ENCODE measurements around the gene CCSAP.

CCSAP gene

DNA sequence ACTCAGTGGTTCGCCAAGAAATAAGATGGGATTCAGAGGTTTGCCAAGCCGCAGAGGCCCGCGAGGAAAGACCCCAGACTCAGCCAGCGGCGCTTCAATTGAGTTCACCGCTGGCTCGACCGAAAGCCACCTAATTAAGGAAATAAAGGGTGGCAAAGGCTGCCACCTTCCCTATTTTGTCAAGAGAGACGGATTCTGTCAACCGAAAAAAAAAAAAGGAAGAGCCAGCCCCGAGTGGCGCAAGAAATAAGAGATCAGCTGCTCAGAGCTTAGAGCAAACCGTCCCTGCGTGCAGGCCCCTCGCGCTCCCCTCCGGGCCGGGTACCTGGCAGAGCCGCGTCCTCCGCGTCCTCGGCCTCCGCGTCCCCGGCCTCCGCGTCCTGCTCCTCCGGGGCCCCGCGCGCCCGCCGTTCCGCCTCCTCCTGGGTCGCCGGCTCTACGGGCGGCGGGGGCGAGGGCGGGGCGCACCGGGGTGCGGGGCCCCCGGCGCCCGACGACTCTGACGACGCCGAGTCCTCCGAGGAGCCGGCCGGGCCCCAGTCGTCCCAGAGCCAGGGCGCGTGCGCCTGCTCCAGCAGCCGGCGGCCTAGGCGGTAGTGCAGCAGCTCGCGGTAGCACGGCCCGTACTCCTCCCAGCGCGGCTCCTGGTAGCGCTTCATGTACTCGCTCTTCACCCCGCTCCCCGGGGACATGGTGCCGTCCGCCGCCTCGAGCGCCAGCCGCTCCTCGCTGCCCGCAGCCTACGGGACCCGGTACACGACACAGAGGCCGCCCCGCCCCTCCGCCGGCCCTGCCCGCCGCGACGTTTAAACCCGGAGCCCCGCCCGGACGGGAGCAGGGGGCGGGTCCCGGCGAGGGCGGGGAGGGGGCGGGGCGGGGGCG, 832 bp downstream of the CCSAP start (continued):
- TF ChIP-seq, protein P1, sequence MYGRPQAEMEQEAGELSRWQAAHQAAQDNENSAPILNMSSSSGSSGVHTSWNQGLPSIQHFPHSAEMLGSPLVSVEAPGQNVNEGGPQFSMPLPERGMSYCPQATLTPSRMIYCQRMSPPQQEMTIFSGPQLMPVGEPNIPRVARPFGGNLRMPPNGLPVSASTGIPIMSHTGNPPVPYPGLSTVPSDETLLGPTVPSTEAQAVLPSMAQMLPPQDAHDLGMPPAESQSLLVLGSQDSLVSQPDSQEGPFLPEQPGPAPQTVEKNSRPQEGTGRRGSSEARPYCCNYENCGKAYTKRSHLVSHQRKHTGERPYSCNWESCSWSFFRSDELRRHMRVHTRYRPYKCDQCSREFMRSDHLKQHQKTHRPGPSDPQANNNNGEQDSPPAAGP (tag by site-specific recombination; IDR thresholded peaks at IDR 0.05) = no peak; the same call in 1 of the 2 replicates
- peak; percentile 97 for TF ChIP-seq ZNF610 (tag by site-specific recombination; IDR thresholded peaks at IDR 0.05; ENCODE audit: borderline replicate concordance)
- TF ChIP-seq, protein P2, sequence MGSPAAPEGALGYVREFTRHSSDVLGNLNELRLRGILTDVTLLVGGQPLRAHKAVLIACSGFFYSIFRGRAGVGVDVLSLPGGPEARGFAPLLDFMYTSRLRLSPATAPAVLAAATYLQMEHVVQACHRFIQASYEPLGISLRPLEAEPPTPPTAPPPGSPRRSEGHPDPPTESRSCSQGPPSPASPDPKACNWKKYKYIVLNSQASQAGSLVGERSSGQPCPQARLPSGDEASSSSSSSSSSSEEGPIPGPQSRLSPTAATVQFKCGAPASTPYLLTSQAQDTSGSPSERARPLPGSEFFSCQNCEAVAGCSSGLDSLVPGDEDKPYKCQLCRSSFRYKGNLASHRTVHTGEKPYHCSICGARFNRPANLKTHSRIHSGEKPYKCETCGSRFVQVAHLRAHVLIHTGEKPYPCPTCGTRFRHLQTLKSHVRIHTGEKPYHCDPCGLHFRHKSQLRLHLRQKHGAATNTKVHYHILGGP (tag by site-specific recombination; IDR thresholded peaks at IDR 0.05) = no peak
- TF ChIP-seq, protein P3, sequence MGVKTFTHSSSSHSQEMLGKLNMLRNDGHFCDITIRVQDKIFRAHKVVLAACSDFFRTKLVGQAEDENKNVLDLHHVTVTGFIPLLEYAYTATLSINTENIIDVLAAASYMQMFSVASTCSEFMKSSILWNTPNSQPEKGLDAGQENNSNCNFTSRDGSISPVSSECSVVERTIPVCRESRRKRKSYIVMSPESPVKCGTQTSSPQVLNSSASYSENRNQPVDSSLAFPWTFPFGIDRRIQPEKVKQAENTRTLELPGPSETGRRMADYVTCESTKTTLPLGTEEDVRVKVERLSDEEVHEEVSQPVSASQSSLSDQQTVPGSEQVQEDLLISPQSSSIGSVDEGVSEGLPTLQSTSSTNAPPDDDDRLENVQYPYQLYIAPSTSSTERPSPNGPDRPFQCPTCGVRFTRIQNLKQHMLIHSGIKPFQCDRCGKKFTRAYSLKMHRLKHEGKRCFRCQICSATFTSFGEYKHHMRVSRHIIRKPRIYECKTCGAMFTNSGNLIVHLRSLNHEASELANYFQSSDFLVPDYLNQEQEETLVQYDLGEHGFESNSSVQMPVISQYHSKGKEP (tag by site-specific recombination; IDR thresholded peaks at IDR 0.05) = 0 out of 2 replicates have a peak, but pooled peaks have one; percentile 10
- TF ChIP-seq RBAK (tag by site-specific recombination; IDR thresholded peaks at IDR 0.05) = no peak
- TF ChIP-seq ZNF654 (tag by site-specific recombination; IDR thresholded peaks at IDR 0.05; ENCODE audit: low read depth) = no peak
- no peak for TF ChIP-seq ZNF701 (tag by site-specific recombination; IDR thresholded peaks at IDR 0.05)
- TF ChIP-seq ZNF561 (tag by site-specific recombination; IDR thresholded peaks at IDR 0.05; ENCODE audit: borderline replicate concordance) = peak; percentile 56; the same call in 1 of the 2 replicates
- no peak for TF ChIP-seq ZNF571 (tag by site-specific recombination; IDR thresholded peaks at IDR 0.05)
- peak; percentile 42; the same call in 1 of the 2 replicates for TF ChIP-seq ZNF707 (tag by site-specific recombination; IDR thresholded peaks at IDR 0.05)
- TF ChIP-seq ZNF239 (tag by site-specific recombination; IDR thresholded peaks at IDR 0.05) = no peak
- 0 out of 2 replicates have a peak, but pooled peaks have one; percentile 10 for TF ChIP-seq ZNF184 (tag by site-specific recombination; IDR thresholded peaks at IDR 0.05)
- peak; percentile 85 for TF ChIP-seq ZSCAN30 (tag by site-specific recombination; IDR thresholded peaks at IDR 0.05)
- no peak for TF ChIP-seq ZNF354C (tag by site-specific recombination; IDR thresholded peaks at IDR 0.05; ENCODE audit: borderline replicate concordance, low read depth)
- no peak for TF ChIP-seq ZNF214 (tag by site-specific recombination; IDR thresholded peaks at IDR 0.05; ENCODE audit: borderline replicate concordance)
- TF ChIP-seq ZNF560 (tag by site-specific recombination; IDR thresholded peaks at IDR 0.05; ENCODE audit: borderline replicate concordance) = no peak
- no peak for TF ChIP-seq ZNF549 (tag by site-specific recombination; IDR thresholded peaks at IDR 0.05)
- no peak for TF ChIP-seq ZNF24 (tag by site-specific recombination; IDR thresholded peaks at IDR 0.05)
- TF ChIP-seq, protein P4, sequence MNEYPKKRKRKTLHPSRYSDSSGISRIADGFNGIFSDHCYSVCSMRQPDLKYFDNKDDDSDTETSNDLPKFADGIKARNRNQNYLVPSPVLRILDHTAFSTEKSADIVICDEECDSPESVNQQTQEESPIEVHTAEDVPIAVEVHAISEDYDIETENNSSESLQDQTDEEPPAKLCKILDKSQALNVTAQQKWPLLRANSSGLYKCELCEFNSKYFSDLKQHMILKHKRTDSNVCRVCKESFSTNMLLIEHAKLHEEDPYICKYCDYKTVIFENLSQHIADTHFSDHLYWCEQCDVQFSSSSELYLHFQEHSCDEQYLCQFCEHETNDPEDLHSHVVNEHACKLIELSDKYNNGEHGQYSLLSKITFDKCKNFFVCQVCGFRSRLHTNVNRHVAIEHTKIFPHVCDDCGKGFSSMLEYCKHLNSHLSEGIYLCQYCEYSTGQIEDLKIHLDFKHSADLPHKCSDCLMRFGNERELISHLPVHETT (tag by site-specific recombination; IDR thresholded peaks at IDR 0.05) = no peak
- TF ChIP-seq ZNF274 (IDR thresholded peaks at IDR 0.05; ENCODE audit: low read length) = no peak
- no peak for TF ChIP-seq ZNF274 (tag by site-specific recombination; IDR thresholded peaks at IDR 0.05; ENCODE audit: borderline replicate concordance)
- no peak for TF ChIP-seq ZNF488 (tag by site-specific recombination; IDR thresholded peaks at IDR 0.05)
- TF ChIP-seq SP2 (tag by site-specific recombination; IDR thresholded peaks at IDR 0.05) = no peak; the same call in 1 of the 2 replicates
- TF ChIP-seq ZNF768 (tag by site-specific recombination; IDR thresholded peaks at IDR 0.05) = no peak
- no peak for TF ChIP-seq ZNF114 (tag by site-specific recombination; IDR thresholded peaks at IDR 0.05)
- no peak for TF ChIP-seq PRDM1 (tag by site-specific recombination; IDR thresholded peaks at IDR 0.05)
- TF ChIP-seq, protein P5, sequence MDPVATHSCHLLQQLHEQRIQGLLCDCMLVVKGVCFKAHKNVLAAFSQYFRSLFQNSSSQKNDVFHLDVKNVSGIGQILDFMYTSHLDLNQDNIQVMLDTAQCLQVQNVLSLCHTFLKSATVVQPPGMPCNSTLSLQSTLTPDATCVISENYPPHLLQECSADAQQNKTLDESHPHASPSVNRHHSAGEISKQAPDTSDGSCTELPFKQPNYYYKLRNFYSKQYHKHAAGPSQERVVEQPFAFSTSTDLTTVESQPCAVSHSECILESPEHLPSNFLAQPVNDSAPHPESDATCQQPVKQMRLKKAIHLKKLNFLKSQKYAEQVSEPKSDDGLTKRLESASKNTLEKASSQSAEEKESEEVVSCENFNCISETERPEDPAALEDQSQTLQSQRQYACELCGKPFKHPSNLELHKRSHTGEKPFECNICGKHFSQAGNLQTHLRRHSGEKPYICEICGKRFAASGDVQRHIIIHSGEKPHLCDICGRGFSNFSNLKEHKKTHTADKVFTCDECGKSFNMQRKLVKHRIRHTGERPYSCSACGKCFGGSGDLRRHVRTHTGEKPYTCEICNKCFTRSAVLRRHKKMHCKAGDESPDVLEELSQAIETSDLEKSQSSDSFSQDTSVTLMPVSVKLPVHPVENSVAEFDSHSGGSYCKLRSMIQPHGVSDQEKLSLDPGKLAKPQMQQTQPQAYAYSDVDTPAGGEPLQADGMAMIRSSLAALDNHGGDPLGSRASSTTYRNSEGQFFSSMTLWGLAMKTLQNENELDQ (tag by site-specific recombination; IDR thresholded peaks at IDR 0.05; ENCODE audit: low read depth) = no peak
- no peak for TF ChIP-seq ZNF777 (tag by site-specific recombination; IDR thresholded peaks at IDR 0.05; ENCODE audit: borderline replicate concordance)
